Measurements from ENCODE around the gene SLFNL1. TPM values are rescaled to one million over a fixed set of nuclear protein-coding genes. Genes with fewer than 3 reads are reported as not detected.

Gene SLFNL1
- total RNA-seq, 3 donors from 2014 or later: 0.16 to 0.66 (median 0.29) TPM

GRCh38 chr1:40980068-40980452 lies 41.5 kb downstream of the SLFNL1 start:
- peaks cover 0 to 5% of the 10 kb centered on the region in 2 donors for H3K4me1 ChIP-seq

GRCh38 chr1:40979241-40980067 lies 42.1 kb downstream of the SLFNL1 start, which contains the start of gene CTPS1:
CTPS1 (plus strand) TSS chr1:40979696; CDS start chr1:40983291, 3,595 bp downstream.
- no peaks in the 10 kb centered on the region for H3K9me3 ChIP-seq
- intact Hi-C loops (cut with DNase I; ENCODE audit: low total_unique reads): no loop called here
- DNase-seq (ENCODE audit: low spot score in 2 of 2): peak; percentile 92 to 96
- H3K27me3 ChIP-seq: no peaks in the 10 kb centered on the region
- TF ChIP-seq POLR2AphosphoS5 (IDR thresholded peaks at IDR 0.05) (peak; percentile 52 to 77 (median 55)), POLR2A (IDR thresholded peaks at IDR 0.05) (no peak)
- H3K4me3 ChIP-seq: peak within 1 kb of the TSS; percentile 55 to 83 (median 63)
- H3K36me3 ChIP-seq: no peaks in the 10 kb centered on the region
- H3K27ac ChIP-seq: peak within 1 kb of the TSS; percentile 95 to 97
- H3K4me1 ChIP-seq: peaks cover 0 to 5% of the 10 kb centered on the region in 2 donors

More at GRCh38 chr1:40980068-40980452, 41.5 kb downstream of the SLFNL1 start:
- H3K27me3 ChIP-seq: no peaks in the 10 kb centered on the region
- H3K36me3 ChIP-seq: no peaks in the 10 kb centered on the region
- H3K9me3 ChIP-seq: no peaks in the 10 kb centered on the region
- intact Hi-C loops (cut with DNase I; ENCODE audit: low total_unique reads): no loop called here
- peak overlapping the region; percentile 55 to 83 (median 63) for H3K4me3 ChIP-seq
- TF ChIP-seq CTCF (IDR thresholded peaks at IDR 0.05): no peak
- TF ChIP-seq POLR2A (IDR thresholded peaks at IDR 0.05): no peak
- TF ChIP-seq POLR2AphosphoS5 (IDR thresholded peaks at IDR 0.05): no peak
- peak overlapping the region; percentile 95 to 97 for H3K27ac ChIP-seq
- DNase-seq (ENCODE audit: low spot score in 2 of 2): no peak

GRCh38 chr1:40978886-40979240 lies 42.7 kb downstream of the SLFNL1 start:
- Histone ChIP-seq H3K36me3 (no peaks in the 10 kb centered on the region), H3K4me3 (peak overlapping the region; percentile 55 to 83 (median 63)), H3K9me3 (no peaks in the 10 kb centered on the region), H3K27me3 (no peaks in the 10 kb centered on the region), H3K4me1 (peaks cover 0 to 5% of the 10 kb centered on the region in 2 donors), H3K27ac (peak overlapping the region; percentile 95 to 97)
- intact Hi-C loops (cut with DNase I; ENCODE audit: low total_unique reads): no loop called here
- DNase-seq (ENCODE audit: low spot score in 2 of 2): no peak
- TF ChIP-seq POLR2A (IDR thresholded peaks at IDR 0.05): no peak
- no peak for TF ChIP-seq POLR2AphosphoS5 (IDR thresholded peaks at IDR 0.05)
- no peak for TF ChIP-seq CTCF (IDR thresholded peaks at IDR 0.05)

- no peak for DNase-seq (ENCODE audit: low spot score in 2 of 2)
- no peaks in the 10 kb centered on the region for H3K36me3 ChIP-seq
- intact Hi-C loops (cut with DNase I; ENCODE audit: low total_unique reads): no loop called here
- no peak for TF ChIP-seq POLR2A (IDR thresholded peaks at IDR 0.05)
- no peak for TF ChIP-seq POLR2AphosphoS5 (IDR thresholded peaks at IDR 0.05)
- TF ChIP-seq CTCF (IDR thresholded peaks at IDR 0.05): no peak
- no peak overlapping the region for H3K4me3 ChIP-seq
- peaks cover 0 to 5% of the 10 kb centered on the region in 2 donors for H3K4me1 ChIP-seq
- no peak overlapping the region for H3K27ac ChIP-seq
- H3K27me3 ChIP-seq: no peaks in the 10 kb centered on the region
- no peaks in the 10 kb centered on the region for H3K9me3 ChIP-seq
These were observed 43.8 kb downstream of the SLFNL1 start for GRCh38 chr1:40977716-40978115.

- Histone ChIP-seq H3K27me3 (no peaks in the 10 kb centered on the region), H3K4me3 (no peak overlapping the region), H3K27ac (no peak overlapping the region), H3K9me3 (no peaks in the 10 kb centered on the region), H3K36me3 (no peaks in the 10 kb centered on the region), H3K4me1 (peaks cover 0 to 5% of the 10 kb centered on the region in 2 donors)
- intact Hi-C loops (cut with DNase I; ENCODE audit: low total_unique reads): no loop called here
- DNase-seq (ENCODE audit: low spot score in 2 of 2): no peak
- TF ChIP-seq CTCF (IDR thresholded peaks at IDR 0.05) (no peak), POLR2AphosphoS5 (IDR thresholded peaks at IDR 0.05) (no peak), POLR2A (IDR thresholded peaks at IDR 0.05) (no peak)
These were observed 44.4 kb downstream of the SLFNL1 start for GRCh38 chr1:40976952-40977690.
